GM12874 (cell line): ENCODE measurements around the gene RBKS.

Experiments used
- TF ChIP-seq, protein P1 (sequence below): IDR thresholded peaks from 2 replicates; pipeline ENCODE4 v1.5.1; 2011; ENCODE audit warnings: low read depth, mild to moderate bottlenecking, control low read depth, low read length, moderate library complexity; ENCODE audit not compliant: insufficient read depth

RBKS gene

DNA sequence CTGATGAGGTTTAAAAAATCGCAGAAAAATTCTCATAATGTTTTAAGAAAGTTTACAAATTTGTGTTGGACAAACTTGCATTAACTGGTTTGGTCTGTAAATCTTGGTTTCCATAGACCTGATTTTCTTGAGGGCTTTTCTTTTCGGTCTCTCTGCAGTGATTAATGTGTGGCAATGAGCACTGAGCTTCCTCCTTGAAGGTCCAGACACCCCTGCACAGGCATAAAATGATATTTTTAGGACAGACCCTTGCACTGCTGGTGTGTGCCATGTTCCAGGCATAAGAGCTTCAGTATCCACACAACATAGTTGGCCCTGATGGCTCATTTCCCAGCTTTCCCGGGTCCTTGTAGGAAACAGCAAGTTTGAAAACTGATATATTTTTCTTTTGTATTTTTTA lies 85.0 kb downstream of the RBKS start:
- TF ChIP-seq, protein P1, sequence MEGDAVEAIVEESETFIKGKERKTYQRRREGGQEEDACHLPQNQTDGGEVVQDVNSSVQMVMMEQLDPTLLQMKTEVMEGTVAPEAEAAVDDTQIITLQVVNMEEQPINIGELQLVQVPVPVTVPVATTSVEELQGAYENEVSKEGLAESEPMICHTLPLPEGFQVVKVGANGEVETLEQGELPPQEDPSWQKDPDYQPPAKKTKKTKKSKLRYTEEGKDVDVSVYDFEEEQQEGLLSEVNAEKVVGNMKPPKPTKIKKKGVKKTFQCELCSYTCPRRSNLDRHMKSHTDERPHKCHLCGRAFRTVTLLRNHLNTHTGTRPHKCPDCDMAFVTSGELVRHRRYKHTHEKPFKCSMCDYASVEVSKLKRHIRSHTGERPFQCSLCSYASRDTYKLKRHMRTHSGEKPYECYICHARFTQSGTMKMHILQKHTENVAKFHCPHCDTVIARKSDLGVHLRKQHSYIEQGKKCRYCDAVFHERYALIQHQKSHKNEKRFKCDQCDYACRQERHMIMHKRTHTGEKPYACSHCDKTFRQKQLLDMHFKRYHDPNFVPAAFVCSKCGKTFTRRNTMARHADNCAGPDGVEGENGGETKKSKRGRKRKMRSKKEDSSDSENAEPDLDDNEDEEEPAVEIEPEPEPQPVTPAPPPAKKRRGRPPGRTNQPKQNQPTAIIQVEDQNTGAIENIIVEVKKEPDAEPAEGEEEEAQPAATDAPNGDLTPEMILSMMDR, result no peak

- TF ChIP-seq, protein P1, result no peak
These were observed 86.0 kb downstream of the RBKS start for GRCh38 chr2:27804146-27804545.

DNA sequence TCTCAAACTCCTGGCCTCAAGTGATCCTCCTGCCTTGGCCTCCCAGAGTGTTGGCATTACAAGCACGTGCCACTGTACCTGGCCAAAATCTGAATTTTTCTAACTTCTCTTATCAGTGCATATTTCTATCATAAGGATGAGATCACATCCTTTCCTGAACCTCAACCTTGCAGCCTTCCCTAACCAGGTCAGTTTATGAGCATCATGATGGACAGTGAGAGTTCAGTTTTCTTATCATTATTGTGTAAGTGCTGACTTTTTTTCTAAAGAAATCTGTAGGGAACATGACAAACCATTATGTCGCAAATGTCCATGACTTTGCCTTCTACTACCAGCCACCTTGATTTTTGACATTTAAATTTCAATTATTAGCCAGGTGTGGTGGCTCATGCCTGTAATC lies 87.1 kb downstream of the RBKS start:
- TF ChIP-seq, protein P1, result no peak

- TF ChIP-seq, protein P1, result no peak
These were observed 87.6 kb downstream of the RBKS start for GRCh38 chr2:27802547-27802946.

- TF ChIP-seq, protein P1, result no peak
These were observed 89.3 kb downstream of the RBKS start for GRCh38 chr2:27800856-27801255.

- TF ChIP-seq, protein P1, result no peak
These were observed 90.6 kb downstream of the RBKS start for GRCh38 chr2:27799646-27800010.

DNA sequence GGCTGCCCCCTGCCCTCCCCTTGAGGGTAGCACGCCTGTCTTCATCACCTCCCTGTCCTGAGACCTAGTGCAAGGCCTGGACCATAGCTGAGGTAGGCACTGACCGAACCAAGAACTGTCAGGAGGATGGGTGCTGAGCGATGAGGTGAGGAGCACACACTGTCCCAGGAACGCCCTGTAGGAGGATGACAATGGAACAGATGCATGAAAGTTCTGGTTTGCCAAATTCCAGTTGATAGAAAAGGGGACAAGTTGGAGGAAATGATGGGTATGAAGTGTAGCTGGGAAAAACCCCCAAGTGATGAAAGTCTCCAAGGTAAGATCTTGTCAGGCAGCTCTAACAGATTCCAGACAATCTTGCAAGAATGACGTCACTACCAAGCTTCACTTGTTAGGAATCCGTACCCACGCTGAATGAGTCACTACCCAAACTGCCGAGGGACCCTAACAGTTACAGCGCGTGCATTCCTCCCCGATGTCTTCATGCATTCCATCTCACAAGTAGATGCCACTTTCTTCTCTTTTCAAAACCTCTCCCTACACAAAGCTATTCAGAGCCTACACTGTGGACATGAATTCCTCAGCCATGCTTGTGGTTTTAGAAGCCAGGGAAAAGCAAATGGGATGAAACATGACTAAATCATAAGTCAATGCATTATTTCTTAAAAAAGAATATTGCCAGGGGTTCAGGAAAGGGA lies 91.1 kb downstream of the RBKS start:
- TF ChIP-seq, protein P1, result no peak
